COR-L47 (cell line): ENCODE results near the gene RGS3.

Experiments used
- DNase-seq: peaks from one replicate; lab custom pipeline; 2025; lab: John Stamatoyannopoulos, UW

The RGS3 gene

DNA sequence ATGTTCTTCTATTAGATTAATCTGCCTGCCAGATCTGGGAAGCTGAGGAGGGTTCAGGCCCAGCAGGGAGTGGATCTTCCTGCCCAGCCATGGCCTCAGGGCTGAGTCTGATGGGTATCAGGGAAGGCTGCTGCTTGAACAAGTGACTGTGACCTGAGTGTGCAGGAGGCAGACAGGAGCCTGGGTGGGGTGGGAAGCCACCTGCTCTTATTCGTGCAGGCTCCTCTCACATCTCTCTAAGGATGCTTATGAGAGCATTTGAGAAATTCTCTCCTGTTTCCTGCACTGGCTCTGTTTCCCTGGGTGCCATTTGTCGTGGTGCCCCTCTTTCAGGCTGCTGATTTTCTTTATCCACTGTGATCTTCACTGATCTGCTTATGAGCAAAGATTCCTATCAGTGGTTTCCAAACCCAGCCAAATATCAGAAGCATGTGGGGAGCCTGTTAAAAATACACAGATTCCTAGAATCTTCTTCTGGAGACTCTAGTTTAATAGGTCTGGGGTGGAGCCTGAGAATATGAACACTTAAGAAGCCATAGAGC is 2.1 kb downstream of the RGS3 start:
- no peak for DNase-seq

DNA sequence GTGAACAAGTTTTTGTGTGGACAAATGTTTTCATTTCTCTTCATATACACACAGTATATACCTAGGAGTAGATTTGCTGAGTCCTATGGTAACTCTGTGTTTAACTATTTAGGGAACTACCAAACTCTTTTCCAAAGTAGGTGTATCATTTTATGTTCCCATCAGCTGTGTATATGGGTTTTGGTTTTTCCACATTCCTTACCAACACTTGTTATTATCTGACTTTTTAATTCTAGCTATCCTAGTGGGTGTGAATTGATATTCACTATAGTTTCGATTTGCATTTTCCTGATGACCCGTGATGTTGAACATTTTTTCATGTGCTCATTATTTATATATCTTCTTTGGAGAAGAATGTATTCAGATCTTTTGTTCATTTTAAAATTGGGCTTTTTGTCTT is 3.7 kb downstream of the RGS3 start:
- DNase-seq = no peak

DNA sequence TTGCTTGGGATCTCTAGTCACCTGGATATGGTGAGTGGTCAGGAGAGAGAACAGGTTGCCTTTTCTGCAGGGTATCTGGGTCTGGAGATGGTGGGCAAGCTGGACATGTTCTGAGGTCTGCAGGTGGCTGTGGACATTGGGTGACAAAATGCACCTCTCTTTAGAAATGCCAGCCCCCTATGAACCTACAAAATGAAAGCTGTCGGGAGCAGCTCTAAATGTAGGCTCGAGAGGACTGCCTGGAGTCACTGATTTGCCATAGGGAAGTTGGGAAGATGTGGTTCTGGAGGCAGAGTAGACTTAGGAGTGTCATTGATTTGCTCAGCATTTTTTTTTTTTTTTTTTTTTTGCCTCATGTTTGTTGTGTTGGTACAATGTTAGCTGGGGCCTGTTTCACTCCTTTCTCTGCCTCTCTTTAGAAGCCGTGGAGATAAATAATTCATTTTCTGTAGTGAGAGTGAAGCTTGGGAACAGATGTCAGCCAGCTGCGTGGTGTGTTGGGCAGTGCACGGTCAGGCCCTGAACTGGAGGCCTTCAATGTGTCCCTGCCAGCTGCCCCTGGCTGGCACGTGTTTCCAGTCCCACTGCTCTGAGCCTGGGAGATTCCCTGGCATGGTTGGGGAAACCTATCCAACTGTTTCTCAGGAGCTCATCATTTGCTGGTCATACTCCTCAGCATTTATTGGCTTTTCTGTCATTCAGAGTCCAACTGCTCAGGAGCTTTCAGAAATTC is 5.4 kb downstream of the RGS3 start:
- DNase-seq = no peak

DNA sequence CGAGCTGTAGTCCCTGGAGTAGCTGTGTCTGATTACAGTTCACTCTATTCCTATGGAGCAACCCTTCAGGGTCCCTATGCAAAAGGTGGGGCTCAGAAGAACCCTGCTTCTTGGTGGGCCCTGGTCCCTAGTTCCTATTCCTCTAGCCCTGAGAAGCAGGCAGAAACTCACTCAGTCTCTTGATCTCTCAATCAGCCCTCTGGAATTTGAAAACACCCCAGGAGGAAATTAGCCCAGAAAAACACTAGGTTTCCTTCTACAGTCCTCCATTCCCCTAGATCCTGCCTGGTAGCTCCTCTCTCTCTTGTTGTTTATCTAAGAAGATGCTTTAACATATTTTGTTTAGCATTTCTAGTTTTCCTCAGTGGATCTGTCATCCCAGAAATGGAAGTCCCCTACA is 7.6 kb downstream of the RGS3 start:
- no peak for DNase-seq

DNA sequence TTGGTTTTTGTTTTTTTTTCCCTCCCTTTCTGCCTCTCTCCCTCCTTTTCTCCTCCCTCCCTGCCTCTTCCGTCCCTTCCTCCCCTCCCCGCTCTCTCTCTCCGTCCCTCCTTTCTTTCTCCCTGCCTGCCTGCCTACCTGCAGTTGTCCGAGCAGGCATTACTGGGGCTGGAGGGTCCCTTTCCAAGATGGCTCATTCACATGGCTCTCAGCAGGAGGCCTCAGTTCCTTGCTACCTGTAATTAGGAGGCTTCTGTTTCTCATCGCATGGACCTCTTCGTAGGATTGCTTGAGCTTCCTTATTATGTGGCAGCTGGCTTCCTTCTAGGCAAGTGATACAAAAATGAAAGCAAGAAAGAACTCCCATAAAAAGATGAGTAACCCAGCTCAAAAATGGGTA is 8.0 kb downstream of the RGS3 start:
- DNase-seq = no peak

DNA sequence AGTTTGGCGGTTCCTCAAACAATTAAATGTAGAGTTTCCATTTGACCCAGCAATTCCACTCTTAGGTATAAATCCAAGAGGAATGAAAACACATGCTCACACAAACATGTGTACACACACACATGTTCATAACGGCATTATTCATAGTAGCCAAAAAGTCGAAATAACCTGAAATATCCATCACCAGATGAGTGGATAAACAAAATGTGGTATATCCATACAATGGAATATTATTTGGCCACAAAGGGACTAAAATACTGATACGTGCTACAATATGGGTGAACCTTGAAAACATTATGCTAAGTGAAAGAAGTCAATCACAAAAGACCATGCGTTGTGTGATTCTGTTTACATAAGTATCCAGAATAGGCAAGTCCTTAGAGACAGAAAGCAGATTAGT is 8.7 kb downstream of the RGS3 start:
- no peak for DNase-seq

DNA sequence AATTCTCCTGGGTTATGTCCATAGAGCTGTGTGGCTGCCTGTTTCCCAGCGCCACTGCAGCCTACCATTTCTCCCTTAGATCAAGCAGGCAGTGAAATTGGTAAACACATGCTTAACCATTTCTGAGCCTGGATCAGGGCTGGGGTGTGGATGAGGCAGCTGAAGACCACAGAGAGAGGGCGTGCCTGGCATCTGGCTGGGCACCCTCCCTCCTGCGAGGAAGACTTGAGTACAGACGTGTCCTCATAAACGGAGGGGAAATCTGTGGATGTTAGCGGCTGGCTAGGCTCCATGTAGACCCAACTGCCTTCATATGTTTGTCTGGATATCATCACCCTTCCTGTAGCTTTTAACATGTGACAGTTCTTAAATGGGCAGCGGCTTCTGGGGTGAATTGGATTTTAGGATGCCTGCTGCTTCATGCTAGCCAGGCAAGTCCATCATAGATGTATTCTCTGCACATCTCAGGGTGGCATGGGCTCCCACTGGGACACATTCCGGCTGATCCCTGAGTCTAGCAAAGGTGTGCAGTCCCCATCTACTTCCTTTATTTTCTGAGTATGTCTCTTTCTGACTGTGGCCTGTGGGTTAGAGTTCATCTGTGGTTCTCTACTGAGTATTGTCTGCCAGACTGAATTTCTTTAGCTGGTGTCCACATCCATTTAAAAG is 11.0 kb downstream of the RGS3 start:
- no peak for DNase-seq

DNA sequence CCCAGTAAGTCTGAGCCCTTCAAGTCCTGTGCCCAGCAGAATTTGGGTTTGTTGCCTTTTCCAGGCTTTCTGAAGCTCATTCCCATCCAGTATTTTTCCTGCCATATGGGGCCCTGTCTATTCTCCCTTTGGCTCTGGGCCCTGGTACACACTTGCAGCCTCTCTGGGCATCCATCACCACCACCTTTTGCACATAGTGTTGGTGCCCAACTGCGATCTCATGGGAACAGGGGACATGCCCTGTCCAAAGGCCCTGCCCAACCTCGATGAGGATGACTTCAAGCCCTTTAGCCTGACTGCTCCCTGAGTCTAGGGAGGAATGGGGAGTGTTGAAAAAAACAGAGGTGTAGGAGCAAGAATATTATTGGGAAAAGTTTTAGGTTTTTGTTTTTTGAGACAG is 11.5 kb downstream of the RGS3 start:
- DNase-seq = no peak

DNA sequence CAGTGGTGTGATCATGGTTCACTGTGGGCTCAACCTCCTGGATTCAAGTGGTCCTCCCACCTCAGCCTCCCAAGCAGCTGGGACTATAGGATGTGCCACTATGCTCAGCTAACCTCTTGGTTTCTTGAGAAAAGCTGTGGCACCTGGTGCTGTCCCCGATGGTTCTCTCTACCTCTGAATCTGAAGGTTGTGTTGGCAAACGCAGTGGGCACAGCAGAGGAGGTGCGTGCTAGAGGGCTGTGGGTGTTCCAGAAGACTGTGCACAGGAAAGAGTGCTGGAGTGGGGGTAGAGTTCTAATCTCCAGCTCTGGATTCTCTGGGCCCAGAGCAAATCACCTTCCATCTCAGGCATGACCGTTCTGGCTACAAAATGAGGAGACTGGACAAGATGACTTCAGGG is 12.5 kb downstream of the RGS3 start:
- no peak for DNase-seq

DNA sequence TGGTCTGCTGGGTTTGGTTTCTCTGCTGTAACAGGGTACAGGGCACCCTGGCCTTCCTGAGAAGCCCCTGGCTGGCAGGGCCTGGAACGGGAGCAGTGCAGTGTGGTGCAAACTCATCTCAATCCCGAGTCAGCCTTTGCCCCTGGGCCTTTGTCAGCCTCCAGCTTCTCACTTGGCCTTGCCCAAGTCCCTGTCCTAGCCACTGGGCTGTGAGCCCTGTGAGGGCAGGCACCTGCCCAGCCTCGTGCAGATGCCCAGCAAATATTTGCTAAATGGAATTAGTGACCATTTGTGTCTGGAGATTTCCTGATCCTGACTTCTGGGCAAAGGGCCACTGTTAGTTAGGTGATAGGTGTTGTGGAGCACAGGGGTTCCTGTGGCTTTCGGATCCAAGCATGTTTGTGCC is 13.0 kb downstream of the RGS3 start:
- no peak for DNase-seq

DNA sequence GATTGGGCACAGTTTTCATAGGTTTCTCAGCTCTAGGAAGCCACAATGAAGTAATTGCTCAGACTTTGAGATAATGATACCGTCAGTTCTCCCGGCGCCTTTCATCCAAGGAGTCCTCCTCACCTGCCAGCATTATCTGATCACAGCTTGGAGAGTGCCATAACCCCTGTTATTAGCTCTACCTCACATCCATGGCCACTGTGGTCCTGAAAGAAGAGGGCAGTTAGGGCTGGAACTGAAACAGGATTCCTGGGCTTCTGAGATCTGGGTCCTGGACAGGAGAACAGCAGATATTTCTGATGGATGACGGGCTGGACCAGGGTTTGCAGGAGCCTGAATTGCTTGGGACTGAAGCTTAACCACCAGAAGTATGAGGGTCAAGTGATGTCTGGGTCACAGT is 13.5 kb downstream of the RGS3 start:
- DNase-seq = no peak

DNA sequence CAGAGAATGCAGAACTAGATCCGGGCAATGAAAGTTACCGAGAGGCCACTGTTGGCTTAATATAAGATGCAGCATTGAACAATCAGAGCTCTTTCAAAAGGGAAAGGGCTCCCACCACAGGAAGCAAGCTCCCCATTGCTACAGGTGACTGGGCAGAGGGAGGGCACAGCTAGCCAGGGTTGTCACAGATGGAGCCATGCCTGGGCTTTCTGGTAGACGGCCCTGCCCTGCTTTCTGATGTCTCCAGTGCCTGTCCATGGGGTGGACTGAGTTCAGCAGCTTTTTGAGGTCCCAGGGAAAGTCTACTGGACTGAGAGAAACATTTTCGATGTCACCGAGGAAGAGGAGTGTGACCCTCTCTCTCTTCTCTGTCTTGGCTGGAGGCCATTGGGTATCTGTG is 14.1 kb downstream of the RGS3 start:
- no peak for DNase-seq

DNA sequence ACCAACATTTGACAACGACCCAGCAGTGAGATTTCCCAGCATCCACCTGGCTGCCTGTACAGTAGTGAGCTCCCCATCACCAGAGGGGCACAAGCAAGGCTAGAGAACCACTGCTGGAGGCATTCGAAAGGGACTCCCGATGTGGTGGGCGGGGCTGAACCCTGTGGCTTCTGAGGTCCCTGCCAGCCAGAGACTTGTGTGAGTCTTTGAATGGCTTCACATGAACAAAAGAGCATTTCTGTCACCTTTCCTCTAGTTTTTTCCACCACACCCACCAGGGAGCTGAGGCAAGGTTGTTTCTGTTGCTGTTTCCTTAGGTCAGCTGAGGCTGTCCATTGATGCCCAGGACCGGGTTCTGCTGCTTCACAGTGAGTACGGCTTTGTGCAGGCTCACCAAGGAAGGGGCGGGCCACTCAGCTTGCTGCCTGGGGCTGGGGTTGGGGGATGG is 15.7 kb downstream of the RGS3 start:
- no peak for DNase-seq

DNA sequence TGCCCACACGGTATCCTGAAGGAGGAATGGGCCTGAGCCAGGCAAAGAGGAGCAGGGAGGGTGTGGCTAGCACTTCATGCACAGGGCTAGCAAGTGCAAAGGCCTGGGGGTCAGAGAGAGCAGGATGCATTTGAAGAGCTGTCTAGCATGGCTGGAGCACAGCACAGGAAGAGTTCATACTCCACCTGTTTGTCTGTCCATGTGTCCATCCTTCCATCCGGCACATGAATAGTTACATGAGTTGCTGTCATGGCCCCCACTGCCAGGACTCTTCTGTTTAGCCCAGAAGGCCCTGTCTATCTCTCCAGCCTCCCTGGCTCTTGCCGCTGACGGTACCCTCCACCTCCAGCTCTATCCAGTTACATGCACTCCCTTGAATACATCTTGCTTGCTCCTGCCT is 17.1 kb downstream of the RGS3 start:
- no peak for DNase-seq

DNA sequence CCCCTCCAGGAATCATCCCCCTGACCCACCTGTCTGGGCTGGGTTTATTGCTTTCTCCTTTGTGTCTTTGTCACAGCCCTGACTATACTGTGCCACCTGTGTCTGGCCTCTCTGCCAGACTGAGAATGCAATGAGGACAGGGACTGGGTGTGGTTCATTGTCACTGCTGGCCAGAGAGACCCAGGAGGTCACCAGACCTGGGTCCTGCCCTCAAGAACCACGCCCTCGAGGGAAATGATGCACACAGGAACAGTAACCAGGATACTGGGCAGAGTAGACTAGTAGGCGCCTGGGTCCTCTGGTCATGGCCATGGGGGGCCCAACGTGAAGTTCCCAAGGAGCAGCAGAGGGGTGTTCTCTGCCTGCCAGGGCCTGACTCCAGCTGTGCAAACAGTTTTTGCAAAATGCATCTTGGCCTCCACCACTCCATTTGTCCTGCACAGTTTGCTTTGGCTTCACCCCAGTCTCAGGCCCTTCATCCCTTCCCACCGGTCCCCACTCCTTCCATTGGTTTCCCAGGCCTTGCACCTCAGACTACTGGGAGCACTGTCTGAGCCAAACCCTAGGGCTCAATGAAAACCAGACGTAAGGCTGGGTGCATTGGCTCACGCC is 17.8 kb downstream of the RGS3 start:
- peak; percentile 32 for DNase-seq

DNA sequence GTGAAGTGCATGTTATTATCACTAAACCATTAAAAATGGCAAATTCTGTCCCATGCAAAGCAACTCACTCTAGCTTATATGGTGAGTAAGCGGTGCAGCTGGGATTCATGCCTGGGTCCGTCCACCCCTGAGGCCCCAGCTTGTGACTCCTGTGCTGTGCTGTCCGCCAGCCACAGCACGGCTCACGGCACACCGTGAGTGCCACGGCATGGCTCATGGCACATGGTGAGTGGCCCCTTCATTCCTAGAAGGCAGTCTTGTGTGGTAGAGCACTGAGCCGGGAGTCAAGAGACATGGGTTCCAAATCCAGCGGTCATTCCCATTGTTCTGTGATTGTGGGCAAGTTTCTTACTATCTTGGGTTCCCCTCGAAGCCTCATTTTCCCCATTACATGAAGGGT is 18.8 kb downstream of the RGS3 start:
- DNase-seq = no peak

DNA sequence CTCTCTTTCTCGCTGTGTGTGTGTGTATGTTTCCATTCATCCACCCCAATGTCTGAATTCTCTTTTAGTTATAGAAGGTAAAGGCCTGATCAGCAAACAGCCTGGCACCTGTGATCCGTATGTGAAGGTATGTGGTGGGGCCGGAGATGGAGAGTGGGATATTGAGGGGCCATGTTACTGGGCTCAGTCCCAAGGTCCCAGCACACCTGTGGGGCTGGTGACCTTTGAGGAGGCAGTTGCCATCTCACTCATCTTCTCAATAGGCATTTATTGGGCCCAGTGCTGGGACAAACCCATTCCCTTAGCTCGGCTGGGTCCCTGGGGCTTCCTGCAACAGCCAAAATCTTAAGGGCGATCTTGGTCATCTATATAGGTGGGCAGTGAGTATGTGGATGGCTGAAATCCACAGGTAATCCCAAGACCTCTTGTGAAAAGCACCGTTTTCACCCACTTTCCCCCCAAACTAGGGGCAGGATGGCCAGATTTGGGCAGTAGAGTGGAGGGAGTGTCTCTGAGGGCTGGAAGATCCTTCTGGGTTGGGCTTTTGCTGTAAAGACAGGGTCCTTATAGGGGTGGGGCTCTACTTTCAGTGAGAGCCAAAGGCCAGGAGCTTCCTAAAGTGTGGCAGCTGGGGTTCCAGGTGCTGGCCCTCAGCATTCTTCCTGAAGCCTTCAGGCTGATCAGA is 19.6 kb downstream of the RGS3 start:
- no peak for DNase-seq

DNA sequence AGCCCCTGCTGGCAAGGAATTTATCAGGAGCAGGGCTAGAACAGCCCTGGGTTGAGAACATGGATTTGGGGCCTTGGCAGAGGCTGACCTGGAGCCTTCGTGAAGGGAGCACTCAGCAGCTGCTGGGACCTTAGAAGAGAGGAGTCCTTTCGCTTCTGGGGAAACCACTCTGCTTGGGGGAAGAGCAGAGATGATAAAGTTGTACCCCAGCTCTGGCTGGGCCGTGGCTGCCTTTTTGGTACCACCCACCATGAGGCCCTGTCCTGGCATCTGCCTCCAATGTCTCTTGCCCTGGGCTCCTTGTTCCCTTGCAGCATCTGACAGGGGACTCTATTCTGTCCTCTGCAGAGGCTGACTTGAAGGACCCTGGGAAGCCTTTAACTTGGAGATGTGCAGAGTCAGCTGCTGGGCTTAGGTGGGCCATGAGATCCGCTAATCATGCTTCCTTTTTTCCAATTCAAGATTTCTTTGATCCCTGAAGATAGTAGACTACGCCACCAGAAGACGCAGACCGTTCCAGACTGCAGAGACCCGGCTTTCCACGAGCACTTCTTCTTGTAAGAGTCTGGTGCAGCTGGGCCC is 20.2 kb downstream of the RGS3 start:
- DNase-seq = no peak

DNA sequence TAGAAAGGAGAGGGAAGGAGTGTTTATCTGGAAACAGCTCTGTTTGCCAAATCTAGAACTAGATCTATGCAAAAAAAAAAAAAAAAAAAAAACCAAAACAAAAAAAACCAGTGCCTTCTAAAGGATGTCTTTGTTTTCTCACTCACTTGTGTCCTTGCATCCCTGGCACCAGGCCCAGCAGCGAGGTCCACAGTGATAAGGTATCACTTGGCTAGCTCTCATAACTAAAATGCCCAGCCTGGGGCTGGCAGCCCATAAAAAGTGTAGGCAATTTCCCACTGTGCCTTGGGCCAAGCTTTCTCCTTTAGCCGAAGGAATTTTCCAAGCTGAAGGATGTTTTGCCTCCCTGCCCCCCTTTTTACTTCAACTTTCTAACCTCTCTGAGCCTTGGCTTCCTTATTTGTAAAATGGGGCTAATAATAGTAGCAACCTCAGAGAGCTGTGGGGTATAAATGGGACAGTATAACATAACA is 20.8 kb downstream of the RGS3 start:
- DNase-seq = peak; percentile 40

DNA sequence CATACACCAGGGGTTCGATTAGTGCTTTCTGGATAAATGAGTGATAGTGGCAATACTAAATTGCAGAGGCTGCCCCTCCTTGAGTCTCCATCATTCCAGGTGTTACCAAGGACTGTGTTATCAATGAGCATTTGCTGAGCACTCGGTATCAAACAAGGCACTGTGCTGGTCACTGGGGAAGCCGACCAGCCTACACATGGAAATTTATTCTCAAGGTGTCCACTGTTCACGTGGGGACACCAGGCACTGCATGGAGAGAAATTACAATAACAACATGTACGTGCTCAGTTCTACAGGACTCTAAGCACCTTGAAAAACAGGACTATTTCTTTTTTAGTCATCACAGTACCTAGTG is 22.2 kb downstream of the RGS3 start:
- no peak for DNase-seq

DNA sequence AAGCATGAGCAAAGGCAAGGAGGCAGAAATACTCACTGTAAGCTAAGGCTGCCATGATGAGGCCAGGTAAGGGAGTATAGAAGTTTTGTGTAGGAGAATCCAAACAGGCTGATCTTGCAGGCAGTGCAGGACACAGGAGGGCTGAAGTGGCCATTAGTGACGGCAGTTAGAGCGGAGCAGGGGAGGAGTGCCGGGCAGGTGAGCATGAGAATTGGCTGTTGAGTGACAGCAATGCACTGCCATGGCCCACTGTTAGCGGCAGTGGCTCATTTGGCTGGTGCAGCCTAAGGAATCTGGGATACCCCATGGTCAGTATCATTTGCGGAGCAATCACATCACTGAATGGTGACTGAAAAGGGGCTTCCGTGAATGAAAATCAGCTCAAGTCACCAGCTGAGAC is 22.8 kb downstream of the RGS3 start:
- no peak for DNase-seq

DNA sequence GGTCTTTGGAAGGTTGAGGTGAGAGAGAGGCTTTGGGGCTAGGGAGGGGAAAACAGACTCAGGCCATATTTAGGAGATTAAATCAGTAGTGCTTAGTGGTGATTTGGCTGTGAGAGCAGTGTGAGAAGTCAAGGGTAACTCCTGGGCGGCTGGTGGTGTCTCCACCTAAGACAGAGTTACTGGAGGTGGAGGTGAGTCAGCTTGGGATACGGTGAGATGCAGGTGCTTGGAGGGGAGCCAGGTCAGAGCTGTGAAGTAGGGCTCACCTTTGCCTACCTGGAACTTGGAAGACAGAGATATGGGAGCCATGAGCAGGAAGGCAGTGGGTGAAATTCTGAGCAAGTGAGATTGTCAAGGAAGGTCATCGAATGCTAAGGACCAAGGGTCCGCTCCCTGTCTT is 24.5 kb downstream of the RGS3 start:
- DNase-seq = no peak
